IMR-90 (cell line): ENCODE data around the gene ADGRA3.

Experiments used
- MXI1 ChIP-seq: IDR thresholded peaks from 2 replicates; pipeline ENCODE4 v1.6.1; 2012; ENCODE audit warnings: low read depth, mild to moderate bottlenecking, low read length, moderate library complexity, borderline replicate concordance
- POLR2A ChIP-seq: IDR thresholded peaks from 2 replicates; pipeline ENCODE4 v1.6.1; 2012; ENCODE audit warnings: mild to moderate bottlenecking, low read depth, low read length
- RCOR1 ChIP-seq: IDR thresholded peaks from 2 replicates; pipeline ENCODE4 v1.6.1; 2012; ENCODE audit warnings: mild to moderate bottlenecking, low read length, improper control_type of control experiment; ENCODE audit not compliant: insufficient replicate concordance
- SMC3 ChIP-seq: fragments of 150-350 bp; IDR thresholded peaks from 2 replicates; pipeline ENCODE4 v1.6.1; 2016; ENCODE audit warnings: low read depth, mild to moderate bottlenecking, antibody characterized with exemption, low read length, moderate library complexity
- TF ChIP-seq, protein P1 (sequence below): conservative IDR thresholded peaks from 2 replicates; pipeline ENCODE4 v1.5.1; 2012; ENCODE audit warnings: mild to moderate bottlenecking, low read depth, low read length, improper control_type of control experiment
- TF ChIP-seq, protein P2 (sequence below): fragments of 150-350 bp; IDR thresholded peaks from 2 replicates; pipeline ENCODE4 v1.6.1; 2016; ENCODE audit warnings: low read depth, mild to moderate bottlenecking, low read length, moderate library complexity, borderline replicate concordance

DNA sequence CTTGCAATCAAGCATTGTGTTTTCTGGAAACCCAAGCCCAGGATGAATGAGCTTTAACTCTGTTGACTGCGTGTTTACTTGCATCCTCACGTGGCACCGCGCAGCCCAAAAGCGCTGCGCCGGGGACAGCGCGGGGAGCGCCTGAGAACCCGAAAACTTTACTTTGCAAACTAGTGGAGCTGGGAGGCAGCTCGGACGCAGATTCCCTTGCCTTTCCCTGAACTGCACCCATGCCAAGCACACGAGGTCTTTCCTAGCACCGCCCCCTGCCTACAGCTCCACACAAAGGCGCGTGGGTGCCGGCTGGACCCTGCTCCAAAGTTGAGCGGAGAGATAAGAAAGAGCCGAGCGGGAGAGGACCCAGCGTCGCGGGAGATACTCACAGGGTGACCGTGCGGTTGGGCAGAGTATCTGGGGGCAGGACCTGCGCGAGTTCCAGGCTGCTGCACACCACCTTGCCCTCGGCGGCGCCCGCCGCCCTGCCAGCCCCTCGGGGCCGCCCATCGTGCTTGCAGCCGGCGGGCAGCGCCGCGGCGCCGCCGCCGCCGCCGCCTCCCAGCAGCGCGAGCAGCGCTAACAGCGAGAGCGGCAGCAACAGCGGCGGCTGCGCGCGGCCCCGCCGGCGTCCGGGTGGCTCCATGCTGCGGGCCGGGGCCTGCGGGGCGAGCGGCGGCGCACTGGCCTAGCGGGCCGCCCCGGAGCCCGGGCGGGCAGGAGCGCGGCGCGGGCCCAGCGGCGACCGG lies 550 bp downstream of the ADGRA3 start:
- TF ChIP-seq, protein P1, sequence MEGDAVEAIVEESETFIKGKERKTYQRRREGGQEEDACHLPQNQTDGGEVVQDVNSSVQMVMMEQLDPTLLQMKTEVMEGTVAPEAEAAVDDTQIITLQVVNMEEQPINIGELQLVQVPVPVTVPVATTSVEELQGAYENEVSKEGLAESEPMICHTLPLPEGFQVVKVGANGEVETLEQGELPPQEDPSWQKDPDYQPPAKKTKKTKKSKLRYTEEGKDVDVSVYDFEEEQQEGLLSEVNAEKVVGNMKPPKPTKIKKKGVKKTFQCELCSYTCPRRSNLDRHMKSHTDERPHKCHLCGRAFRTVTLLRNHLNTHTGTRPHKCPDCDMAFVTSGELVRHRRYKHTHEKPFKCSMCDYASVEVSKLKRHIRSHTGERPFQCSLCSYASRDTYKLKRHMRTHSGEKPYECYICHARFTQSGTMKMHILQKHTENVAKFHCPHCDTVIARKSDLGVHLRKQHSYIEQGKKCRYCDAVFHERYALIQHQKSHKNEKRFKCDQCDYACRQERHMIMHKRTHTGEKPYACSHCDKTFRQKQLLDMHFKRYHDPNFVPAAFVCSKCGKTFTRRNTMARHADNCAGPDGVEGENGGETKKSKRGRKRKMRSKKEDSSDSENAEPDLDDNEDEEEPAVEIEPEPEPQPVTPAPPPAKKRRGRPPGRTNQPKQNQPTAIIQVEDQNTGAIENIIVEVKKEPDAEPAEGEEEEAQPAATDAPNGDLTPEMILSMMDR, result no peak
- peak; percentile 26 for TF ChIP-seq POLR2A
- TF ChIP-seq MXI1, result peak; percentile 90; the same call in 1 of the 2 replicates
- no peak for TF ChIP-seq SMC3
- TF ChIP-seq, protein P2, sequence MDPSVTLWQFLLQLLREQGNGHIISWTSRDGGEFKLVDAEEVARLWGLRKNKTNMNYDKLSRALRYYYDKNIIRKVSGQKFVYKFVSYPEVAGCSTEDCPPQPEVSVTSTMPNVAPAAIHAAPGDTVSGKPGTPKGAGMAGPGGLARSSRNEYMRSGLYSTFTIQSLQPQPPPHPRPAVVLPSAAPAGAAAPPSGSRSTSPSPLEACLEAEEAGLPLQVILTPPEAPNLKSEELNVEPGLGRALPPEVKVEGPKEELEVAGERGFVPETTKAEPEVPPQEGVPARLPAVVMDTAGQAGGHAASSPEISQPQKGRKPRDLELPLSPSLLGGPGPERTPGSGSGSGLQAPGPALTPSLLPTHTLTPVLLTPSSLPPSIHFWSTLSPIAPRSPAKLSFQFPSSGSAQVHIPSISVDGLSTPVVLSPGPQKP, result no peak
- TF ChIP-seq RCOR1, result no peak
